Breast epithelium (tissue), 3 donors: ENCODE results near the gene THRAP3.

Experiments
- POLR2A ChIP-seq: fragments of 450-650 bp; IDR thresholded peaks from one replicate; pipeline ENCODE4 v1.6.1; 2016; ENCODE audit warnings: antibody characterized with exemption, mild to moderate bottlenecking, moderate library complexity
- POLR2AphosphoS5 ChIP-seq, 3 donors: sonication (generic); formaldehyde crosslinking; IDR thresholded peaks; one replicate each; pipeline ENCODE4 v1.6.1; 2017; ENCODE audit warnings: antibody characterized with exemption in 3 of 3
- TF ChIP-seq, protein P1 (sequence below), 3 donors: fragments of 450-650 bp; IDR thresholded peaks; one replicate each; pipeline ENCODE4 v1.5.1; 2016 to 2017; ENCODE audit warnings: antibody characterized with exemption in 3 of 3, mild to moderate bottlenecking in 3 of 3, moderate library complexity in 3 of 3

DNA sequence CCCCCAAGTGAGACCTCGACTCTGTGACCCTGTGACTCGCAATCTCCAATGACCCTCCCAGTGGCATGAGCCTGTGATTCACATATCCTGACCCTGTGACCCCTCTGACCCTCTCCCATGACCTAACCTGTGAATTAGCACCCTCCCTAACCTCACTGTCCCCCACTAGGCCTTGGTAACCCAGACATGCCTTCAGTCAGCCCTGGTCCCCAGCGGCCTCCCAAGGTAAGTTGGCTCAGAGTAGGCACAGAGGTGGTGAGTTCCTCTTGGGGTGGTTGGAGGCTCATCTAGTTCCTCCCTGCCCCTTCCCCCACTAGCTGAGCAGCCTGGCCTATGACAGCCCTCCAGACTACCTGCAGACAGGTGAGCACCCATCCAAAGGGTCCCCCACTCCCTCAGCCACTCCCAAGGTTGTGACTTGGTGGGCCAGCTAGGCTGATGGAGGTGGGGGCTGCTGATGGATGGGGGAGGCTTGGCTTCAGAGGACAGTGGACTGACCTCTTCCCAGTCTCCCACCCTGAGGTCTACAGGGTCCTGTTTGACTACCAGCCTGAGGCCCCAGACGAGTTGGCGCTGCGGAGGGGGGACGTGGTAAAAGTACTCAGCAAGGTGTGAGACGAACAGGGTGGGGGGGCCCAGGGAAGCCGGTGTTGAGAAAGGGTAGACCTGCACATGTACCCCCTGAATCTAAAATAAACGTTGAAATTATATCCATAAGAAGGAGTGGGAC lies 83.5 kb downstream of the THRAP3 start:
- TF ChIP-seq, protein P1, sequence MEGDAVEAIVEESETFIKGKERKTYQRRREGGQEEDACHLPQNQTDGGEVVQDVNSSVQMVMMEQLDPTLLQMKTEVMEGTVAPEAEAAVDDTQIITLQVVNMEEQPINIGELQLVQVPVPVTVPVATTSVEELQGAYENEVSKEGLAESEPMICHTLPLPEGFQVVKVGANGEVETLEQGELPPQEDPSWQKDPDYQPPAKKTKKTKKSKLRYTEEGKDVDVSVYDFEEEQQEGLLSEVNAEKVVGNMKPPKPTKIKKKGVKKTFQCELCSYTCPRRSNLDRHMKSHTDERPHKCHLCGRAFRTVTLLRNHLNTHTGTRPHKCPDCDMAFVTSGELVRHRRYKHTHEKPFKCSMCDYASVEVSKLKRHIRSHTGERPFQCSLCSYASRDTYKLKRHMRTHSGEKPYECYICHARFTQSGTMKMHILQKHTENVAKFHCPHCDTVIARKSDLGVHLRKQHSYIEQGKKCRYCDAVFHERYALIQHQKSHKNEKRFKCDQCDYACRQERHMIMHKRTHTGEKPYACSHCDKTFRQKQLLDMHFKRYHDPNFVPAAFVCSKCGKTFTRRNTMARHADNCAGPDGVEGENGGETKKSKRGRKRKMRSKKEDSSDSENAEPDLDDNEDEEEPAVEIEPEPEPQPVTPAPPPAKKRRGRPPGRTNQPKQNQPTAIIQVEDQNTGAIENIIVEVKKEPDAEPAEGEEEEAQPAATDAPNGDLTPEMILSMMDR (IDR thresholded peaks at IDR 0.05), result no peak
- TF ChIP-seq POLR2AphosphoS5 (IDR thresholded peaks at IDR 0.05), result no peak
- no peak for TF ChIP-seq POLR2A
